OCI-LY1 (cell line): ENCODE measurements around the gene TNFRSF21.

Experiments used
- H2AFZ ChIP-seq: fragments of 200-600 bp; sonication (generic), shearing (Covaris generic); 2 replicates; pipeline ENCODE4 v1.6.0; 2014; ENCODE audit warnings: antibody characterized with exemption, mild to moderate bottlenecking, low read length
- H3F3A ChIP-seq: fragments of 200-600 bp; sonication (generic), shearing (Covaris generic); 2 replicates; pipeline ENCODE4 v1.6.0; 2014; ENCODE audit warnings: mild to moderate bottlenecking, antibody characterized with exemption, low read length, moderate library complexity; ENCODE audit not compliant: insufficient read depth
- H3K27ac ChIP-seq: fragments of 200-600 bp; sonication (generic); 2 replicates; pipeline ENCODE4 v1.5.1; 2014; ENCODE audit warnings: low read length, mixed run types, mild to moderate bottlenecking, low read depth; ENCODE audit not compliant: poor library complexity, severe bottlenecking
- H3K27me3 ChIP-seq: fragments of 200-600 bp; sonication (generic); 2 replicates; pipeline ENCODE4 v1.6.0; 2014; ENCODE audit warnings: antibody characterized with exemption, mild to moderate bottlenecking, low read length, moderate library complexity; ENCODE audit not compliant: insufficient read depth
- H3K36me3 ChIP-seq: fragments of 200-600 bp; sonication (generic); 2 replicates; pipeline ENCODE4 v1.6.1; 2014; ENCODE audit warnings: mild to moderate bottlenecking, antibody characterized with exemption, low read length, moderate library complexity, mixed read lengths; ENCODE audit not compliant: insufficient read depth
- H3K4me1 ChIP-seq: fragments of 200-600 bp; sonication (generic); 2 replicates; pipeline ENCODE4 v1.5.1; 2014; ENCODE audit warnings: mild to moderate bottlenecking, low read length, moderate library complexity; ENCODE audit not compliant: insufficient read depth, severe bottlenecking
- H3K4me2 ChIP-seq: fragments of 200-600 bp; sonication (generic), shearing (Covaris generic); 2 replicates; pipeline ENCODE4 v1.6.1; 2014; ENCODE audit warnings: low read length
- H3K4me3 ChIP-seq: fragments of 200-600 bp; sonication (generic); 2 replicates; pipeline ENCODE4 v1.5.1; 2014; ENCODE audit warnings: low read length, low read depth, mild to moderate bottlenecking, mixed read lengths; ENCODE audit not compliant: poor library complexity, severe bottlenecking
- H3K79me2 ChIP-seq: fragments of 200-600 bp; shearing (Covaris generic); 2 replicates; pipeline ENCODE4 v1.6.1; 2016; ENCODE audit warnings: mixed run types, low read length, mixed read lengths; ENCODE audit not compliant: insufficient read depth
- H3K9ac ChIP-seq: fragments of 200-600 bp; sonication (generic), shearing (Covaris generic); 2 replicates; pipeline ENCODE4 v1.6.1; 2014; ENCODE audit warnings: mild to moderate bottlenecking, low read length, mixed read lengths
- H3K9me2 ChIP-seq: fragments of 200-600 bp; sonication (generic), shearing (Covaris generic); 2 replicates; pipeline ENCODE4 v1.6.1; 2014; ENCODE audit warnings: low read depth, mild to moderate bottlenecking, low read length, mixed read lengths
- H3K9me3 ChIP-seq: fragments of 200-600 bp; shearing (Covaris generic); 2 replicates; pipeline ENCODE4 v1.6.1; 2014; ENCODE audit warnings: low read length, mixed read lengths
- H4K20me1 ChIP-seq: fragments of 200-600 bp; sonication (generic), shearing (Covaris generic); 2 replicates; pipeline ENCODE4 v1.6.0; 2016; ENCODE audit warnings: mild to moderate bottlenecking, low read length; ENCODE audit not compliant: insufficient read depth
- EZH2 ChIP-seq: fragments of 200-600 bp; sonication (generic), shearing (Covaris generic); IDR thresholded peaks from 2 replicates; pipeline ENCODE4 v1.8.0; 2017; ENCODE audit warnings: borderline replicate concordance, mixed run types, mild to moderate bottlenecking, antibody characterized with exemption, low read length, moderate library complexity, mixed read lengths
- TF ChIP-seq, protein P1 (sequence below): fragments of 200-600 bp; sonication (generic), shearing (Covaris generic); IDR thresholded peaks from 2 replicates; pipeline ENCODE4 v1.5.1; 2017; ENCODE audit warnings: mild to moderate bottlenecking, antibody characterized with exemption, low read length, moderate library complexity, mixed read lengths

TNFRSF21 gene

DNA sequence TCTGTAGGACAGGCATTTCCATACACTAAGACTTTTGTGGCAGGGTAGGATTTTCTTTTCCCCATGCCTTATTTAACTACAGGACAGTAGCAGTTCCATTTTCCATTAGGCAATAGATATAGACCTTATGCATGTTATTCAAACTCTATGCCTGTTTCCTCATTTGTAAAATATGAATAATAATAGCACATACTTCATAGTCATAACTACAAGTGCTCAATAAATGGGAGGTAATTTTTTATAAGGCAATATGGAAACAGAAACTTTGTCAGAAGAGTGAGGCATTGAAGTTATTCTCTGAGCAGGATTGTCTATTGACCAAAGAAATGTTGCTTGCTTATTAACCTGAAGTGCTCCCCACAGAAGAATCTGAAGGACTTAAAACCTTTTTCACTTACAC, 41.9 kb upstream of the TNFRSF21 start:
- no peak overlapping the region for H3K4me2 ChIP-seq
- H3K36me3 ChIP-seq, result no peaks in the 10 kb centered on the region
- H3K79me2 ChIP-seq, result no peaks in the 10 kb centered on the region
- H3K27ac ChIP-seq, result no peak overlapping the region
- H3K9me2 ChIP-seq, result no peaks in the 10 kb centered on the region
- H3K9me3 ChIP-seq, result no peaks in the 10 kb centered on the region
- H3K27me3 ChIP-seq, result no peaks in the 10 kb centered on the region
- no peaks in the 10 kb centered on the region for H4K20me1 ChIP-seq
- no peak for TF ChIP-seq EZH2
- TF ChIP-seq, protein P1, sequence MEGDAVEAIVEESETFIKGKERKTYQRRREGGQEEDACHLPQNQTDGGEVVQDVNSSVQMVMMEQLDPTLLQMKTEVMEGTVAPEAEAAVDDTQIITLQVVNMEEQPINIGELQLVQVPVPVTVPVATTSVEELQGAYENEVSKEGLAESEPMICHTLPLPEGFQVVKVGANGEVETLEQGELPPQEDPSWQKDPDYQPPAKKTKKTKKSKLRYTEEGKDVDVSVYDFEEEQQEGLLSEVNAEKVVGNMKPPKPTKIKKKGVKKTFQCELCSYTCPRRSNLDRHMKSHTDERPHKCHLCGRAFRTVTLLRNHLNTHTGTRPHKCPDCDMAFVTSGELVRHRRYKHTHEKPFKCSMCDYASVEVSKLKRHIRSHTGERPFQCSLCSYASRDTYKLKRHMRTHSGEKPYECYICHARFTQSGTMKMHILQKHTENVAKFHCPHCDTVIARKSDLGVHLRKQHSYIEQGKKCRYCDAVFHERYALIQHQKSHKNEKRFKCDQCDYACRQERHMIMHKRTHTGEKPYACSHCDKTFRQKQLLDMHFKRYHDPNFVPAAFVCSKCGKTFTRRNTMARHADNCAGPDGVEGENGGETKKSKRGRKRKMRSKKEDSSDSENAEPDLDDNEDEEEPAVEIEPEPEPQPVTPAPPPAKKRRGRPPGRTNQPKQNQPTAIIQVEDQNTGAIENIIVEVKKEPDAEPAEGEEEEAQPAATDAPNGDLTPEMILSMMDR, result no peak
- H3K4me1 ChIP-seq, result no peaks in the 10 kb centered on the region
- H3F3A ChIP-seq, result no peaks in the 10 kb centered on the region
- no peak overlapping the region for H3K9ac ChIP-seq
- no peak overlapping the region for H3K4me3 ChIP-seq
- H2AFZ ChIP-seq, result no peak overlapping the region

DNA sequence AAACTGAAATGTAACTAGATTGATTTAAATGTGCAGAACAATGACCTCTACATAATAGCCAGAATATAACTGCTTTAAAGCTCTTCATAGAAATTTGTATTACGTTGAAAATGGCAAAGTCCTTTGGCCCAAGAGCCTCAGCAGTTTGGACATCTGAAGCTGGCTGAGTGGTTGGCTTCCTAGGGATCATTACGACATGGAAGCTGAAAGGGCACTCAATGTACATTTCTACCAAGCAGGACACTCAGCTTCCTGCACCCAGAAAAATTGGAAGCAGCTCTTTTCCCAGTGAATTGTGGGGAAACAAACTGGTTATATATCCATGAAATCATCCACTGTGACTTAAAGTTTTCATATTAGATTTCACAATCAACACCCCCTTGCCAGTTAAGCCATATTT, 40.2 kb upstream of the TNFRSF21 start:
- H3K4me1 ChIP-seq, result no peaks in the 10 kb centered on the region
- H3K4me3 ChIP-seq, result no peak overlapping the region
- no peaks in the 10 kb centered on the region for H3K79me2 ChIP-seq
- H3K36me3 ChIP-seq, result no peaks in the 10 kb centered on the region
- H3K4me2 ChIP-seq, result no peak overlapping the region
- no peak overlapping the region for H3K27ac ChIP-seq
- TF ChIP-seq, protein P1, result no peak
- no peaks in the 10 kb centered on the region for H3F3A ChIP-seq
- H3K9me2 ChIP-seq, result no peaks in the 10 kb centered on the region
- H3K9ac ChIP-seq, result no peak overlapping the region
- no peaks in the 10 kb centered on the region for H4K20me1 ChIP-seq
- no peaks in the 10 kb centered on the region for H3K9me3 ChIP-seq
- no peak overlapping the region for H2AFZ ChIP-seq
- H3K27me3 ChIP-seq, result no peaks in the 10 kb centered on the region

DNA sequence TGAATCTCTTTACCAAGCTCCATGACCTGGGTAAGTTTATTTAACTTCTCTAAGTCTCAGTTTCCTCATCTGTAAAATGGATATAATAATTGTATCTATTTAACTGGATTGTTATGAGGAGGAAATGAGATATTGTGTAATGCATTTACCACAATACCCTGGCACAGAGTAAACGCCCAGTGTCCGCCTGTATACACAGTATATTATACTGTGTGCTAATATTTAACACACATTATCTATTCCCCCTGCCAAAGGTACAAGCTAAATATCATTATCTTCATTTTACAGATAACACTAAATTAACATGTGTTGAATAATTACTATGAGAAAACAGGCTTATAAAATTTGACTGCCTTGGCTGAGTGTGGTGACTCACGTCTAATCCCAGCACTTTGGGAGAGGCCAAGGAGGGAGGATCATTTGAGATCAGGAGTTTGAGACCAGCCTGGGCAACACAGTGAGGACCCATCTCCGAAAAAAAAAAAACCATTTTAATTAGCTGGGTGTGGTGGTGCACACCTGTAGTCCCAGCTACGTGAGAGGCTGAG, 38.7 kb upstream of the TNFRSF21 start:
- Histone ChIP-seq H3K9me3 (no peaks in the 10 kb centered on the region), H3K4me3 (no peak overlapping the region), H3K4me1 (no peaks in the 10 kb centered on the region), H3F3A (no peaks in the 10 kb centered on the region), H3K4me2 (no peak overlapping the region), H2AFZ (no peak overlapping the region), H3K36me3 (no peaks in the 10 kb centered on the region), H3K27ac (no peak overlapping the region), H3K27me3 (no peaks in the 10 kb centered on the region), H3K9ac (no peak overlapping the region), H3K79me2 (no peaks in the 10 kb centered on the region), H4K20me1 (no peaks in the 10 kb centered on the region), H3K9me2 (no peaks in the 10 kb centered on the region)
- TF ChIP-seq EZH2, result no peak
- TF ChIP-seq, protein P1, result no peak
